Measurements from ENCODE around the gene TAF10. TPM values are rescaled to one million over a fixed set of nuclear protein-coding genes. Genes with fewer than 3 reads are reported as not detected.
A peak's percentile ranks its signal among the peaks of the same experiment; 100 is the strongest.

Gene TAF10
- total and polyA plus RNA-seq, 4 donors, result 10.5 to 58.1 (median 31.5) TPM

DNA sequence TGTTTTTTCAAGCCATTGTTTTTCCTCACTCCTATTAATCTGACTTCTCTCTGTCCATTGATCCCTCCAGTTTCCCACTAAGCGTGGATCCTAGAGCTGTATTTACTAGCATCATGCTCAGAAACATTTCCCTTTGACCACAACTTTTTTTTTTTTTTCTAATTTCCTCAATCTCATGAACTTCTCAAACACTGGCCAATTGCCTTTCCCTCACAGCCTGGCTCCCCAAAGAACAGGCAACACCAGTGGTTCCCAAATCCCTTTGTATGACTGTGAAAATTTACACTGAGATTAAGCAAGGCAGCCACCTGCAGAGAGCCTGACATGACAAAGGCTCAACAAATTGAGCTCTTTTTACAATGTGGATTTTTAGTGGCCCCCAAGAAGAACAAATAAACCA lies 8.6 kb upstream of the TAF10 start:
- Histone ChIP-seq H3K9me3 (ENCODE audit: control insufficient read depth in 4 of 4, low read length in 3 of 4) (no peaks in the 10 kb centered on the region), H3K27ac (ENCODE audit: low read depth in 1 of 2, low read length in 2 of 2) (no peak overlapping the region), H3K4me3 (ENCODE audit: low read depth in 1 of 3, low read length in 3 of 3) (no peak overlapping the region), H3K27me3 (ENCODE audit: control insufficient read depth in 4 of 4, insufficient read depth in 4 of 4, low read length in 3 of 4) (no peaks in the 10 kb centered on the region), H3K4me1 (ENCODE audit: control insufficient read depth in 4 of 4, insufficient read depth in 4 of 4, low read length in 3 of 4) (peaks cover 0 to 24% (median 12%) of the 10 kb centered on the region in 4 donors), H3K36me3 (ENCODE audit: control insufficient read depth in 4 of 4, insufficient read depth in 3 of 4, low read depth in 1 of 4, low read length in 3 of 4) (peaks cover 0 to 4% (median under 1%) of the 10 kb centered on the region in 4 donors), H3K9ac (ENCODE audit: low read depth in 1 of 2, low read length in 2 of 2) (no peak overlapping the region)
- DNase-seq (ENCODE audit: low spot score), result no peak
- TF ChIP-seq FOXA1 (IDR thresholded peaks at IDR 0.05) (no peak), HNF4A (conservative IDR thresholded peaks at IDR 0.05) (no peak), YY1 (IDR thresholded peaks at IDR 0.05) (no peak), EGR1 (IDR thresholded peaks at IDR 0.05; ENCODE audit: low read depth in 2 of 2) (no peak), TAF1 (conservative IDR thresholded peaks at IDR 0.05) (no peak), ZBTB33 (IDR thresholded peaks at IDR 0.05) (no peak), SP1 (IDR thresholded peaks at IDR 0.05) (no peak), HNF4G (IDR thresholded peaks at IDR 0.05) (no peak), JUND (IDR thresholded peaks at IDR 0.05) (no peak), CTCF (IDR thresholded peaks at IDR 0.05; ENCODE audit: low read depth, low read length, missing input control) (no peak), RAD21 (IDR thresholded peaks at IDR 0.05) (no peak)
- TF ChIP-seq, protein P1, sequence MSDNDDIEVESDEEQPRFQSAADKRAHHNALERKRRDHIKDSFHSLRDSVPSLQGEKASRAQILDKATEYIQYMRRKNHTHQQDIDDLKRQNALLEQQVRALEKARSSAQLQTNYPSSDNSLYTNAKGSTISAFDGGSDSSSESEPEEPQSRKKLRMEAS (IDR thresholded peaks at IDR 0.05), result no peak
- TF ChIP-seq, protein P2, sequence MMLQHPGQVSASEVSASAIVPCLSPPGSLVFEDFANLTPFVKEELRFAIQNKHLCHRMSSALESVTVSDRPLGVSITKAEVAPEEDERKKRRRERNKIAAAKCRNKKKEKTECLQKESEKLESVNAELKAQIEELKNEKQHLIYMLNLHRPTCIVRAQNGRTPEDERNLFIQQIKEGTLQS (IDR thresholded peaks at IDR 0.05), result no peak
- WGBS, result 83% methylated on average over 1 of the region's 1 CpG

DNA sequence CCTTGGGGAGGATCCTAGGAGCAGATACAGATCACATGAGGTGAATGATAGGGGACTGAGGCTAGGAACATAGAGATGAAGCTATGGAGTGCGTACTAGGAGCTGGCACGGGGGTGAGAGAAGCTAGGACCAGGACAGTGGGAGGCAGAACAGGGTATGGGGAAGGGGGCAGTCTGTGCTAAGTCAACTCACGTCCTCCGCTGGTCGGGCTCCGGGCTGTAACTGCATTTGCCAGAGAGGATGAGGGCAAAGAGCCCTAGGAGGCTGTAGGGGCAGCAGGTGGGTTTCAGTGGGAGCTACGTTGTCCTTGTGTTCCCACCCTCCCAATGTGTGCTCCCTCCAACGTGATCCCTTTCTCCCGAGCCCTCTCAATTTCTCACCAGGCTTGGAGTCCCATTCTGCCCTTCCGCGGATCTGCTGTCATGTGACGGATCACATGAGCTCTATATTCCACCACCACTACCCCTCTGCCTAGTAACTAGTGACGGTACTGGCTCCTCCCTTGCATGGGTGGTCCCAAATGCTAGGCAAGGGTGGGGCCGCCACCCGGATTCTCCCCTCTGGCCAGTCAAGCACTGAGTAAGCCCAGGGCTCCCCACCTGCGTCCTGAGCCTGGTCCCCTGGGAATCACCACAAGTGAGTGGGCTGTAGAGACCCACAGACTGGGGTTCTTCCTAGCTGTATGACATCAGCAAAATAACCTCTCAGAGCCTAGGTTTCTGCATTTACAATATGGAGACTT lies 7.2 kb upstream of the TAF10 start, which contains the start of gene TPP1:
TPP1 (minus strand) TSS at position 419 of the 742 bp plus-strand sequence; CDS start at position 397, 22 bp downstream.
- H3K27ac ChIP-seq (ENCODE audit: low read depth in 1 of 2, low read length in 2 of 2), result peak within 1 kb of the TSS; percentile 76 to 85
- H3K9me3 ChIP-seq (ENCODE audit: control insufficient read depth in 4 of 4, low read length in 3 of 4), result no peaks in the 10 kb centered on the region
- WGBS, result under 1% methylated on average over 16 of the region's 16 CpGs
- DNase-seq (ENCODE audit: low spot score), result peak; percentile 93
- H3K4me1 ChIP-seq (ENCODE audit: control insufficient read depth in 4 of 4, insufficient read depth in 4 of 4, low read length in 3 of 4), result peaks cover 0 to 24% (median 12%) of the 10 kb centered on the region in 4 donors
- TF ChIP-seq GABPA (IDR thresholded peaks at IDR 0.05 in 1 of 2, conservative IDR thresholded peaks at IDR 0.05 in 1 of 2) (peak in 1 of 2 donors; percentile 52), TAF1 (conservative IDR thresholded peaks at IDR 0.05) (no peak), EGR1 (IDR thresholded peaks at IDR 0.05; ENCODE audit: low read depth in 2 of 2) (peak in 1 of 2 donors; percentile 24), RXRA (IDR thresholded peaks at IDR 0.05) (peak in 1 of 2 donors; percentile 4), YY1 (IDR thresholded peaks at IDR 0.05) (peak; percentile 69), HNF4G (IDR thresholded peaks at IDR 0.05) (no peak), ZBTB33 (IDR thresholded peaks at IDR 0.05) (no peak), SP1 (IDR thresholded peaks at IDR 0.05) (peak; percentile 27), JUND (IDR thresholded peaks at IDR 0.05) (peak in 1 of 2 donors; percentile 5), HNF4A (conservative IDR thresholded peaks at IDR 0.05) (no peak), REST (IDR thresholded peaks at IDR 0.05) (peak; percentile 58), FOXA2 (IDR thresholded peaks at IDR 0.05) (no peak), CTCF (IDR thresholded peaks at IDR 0.05; ENCODE audit: low read depth, low read length, missing input control) (no peak), RAD21 (IDR thresholded peaks at IDR 0.05) (peak in 1 of 2 donors; percentile 32)
- H3K36me3 ChIP-seq (ENCODE audit: control insufficient read depth in 4 of 4, insufficient read depth in 3 of 4, low read depth in 1 of 4, low read length in 3 of 4), result peaks cover 7 to 16% (median 8%) of the 10 kb centered on the region in 4 donors
- H3K9ac ChIP-seq (ENCODE audit: low read depth in 1 of 2, low read length in 2 of 2), result peak within 1 kb of the TSS; percentile 81 to 83
- peak within 1 kb of the TSS; percentile 56 to 96 (median 68) for H3K4me3 ChIP-seq (ENCODE audit: low read depth in 1 of 3, low read length in 3 of 3)
- H3K27me3 ChIP-seq (ENCODE audit: control insufficient read depth in 4 of 4, insufficient read depth in 4 of 4, low read length in 3 of 4), result no peaks in the 10 kb centered on the region
